ENCODE results near the gene ATP6V1G1. TPM values are rescaled to one million over a fixed set of nuclear protein-coding genes. Genes with fewer than 3 reads are reported as not detected.

The ATP6V1G1 gene
- total RNA-seq, 4 donors from 2014 or later, result 90.9 to 310 (median 130) TPM

GRCh38 chr9:114631166-114631565 is 43.6 kb downstream of the ATP6V1G1 start:
- Histone ChIP-seq H3K36me3 (no peaks in the 10 kb centered on the region), H3K4me3 (no peak overlapping the region)
- no peak for DNase-seq

GRCh38 chr9:114633438-114634089 is 46.0 kb downstream of the ATP6V1G1 start:
- H3K36me3 ChIP-seq, result no peaks in the 10 kb centered on the region
- H3K4me3 ChIP-seq, result no peak overlapping the region
- DNase-seq, result no peak
- no peaks in the 10 kb centered on the region for H3K4me1 ChIP-seq
- H3K27me3 ChIP-seq, result no peaks in the 10 kb centered on the region
- TF ChIP-seq POLR2A (IDR thresholded peaks at IDR 0.05), result no peak
- TF ChIP-seq, protein P1, sequence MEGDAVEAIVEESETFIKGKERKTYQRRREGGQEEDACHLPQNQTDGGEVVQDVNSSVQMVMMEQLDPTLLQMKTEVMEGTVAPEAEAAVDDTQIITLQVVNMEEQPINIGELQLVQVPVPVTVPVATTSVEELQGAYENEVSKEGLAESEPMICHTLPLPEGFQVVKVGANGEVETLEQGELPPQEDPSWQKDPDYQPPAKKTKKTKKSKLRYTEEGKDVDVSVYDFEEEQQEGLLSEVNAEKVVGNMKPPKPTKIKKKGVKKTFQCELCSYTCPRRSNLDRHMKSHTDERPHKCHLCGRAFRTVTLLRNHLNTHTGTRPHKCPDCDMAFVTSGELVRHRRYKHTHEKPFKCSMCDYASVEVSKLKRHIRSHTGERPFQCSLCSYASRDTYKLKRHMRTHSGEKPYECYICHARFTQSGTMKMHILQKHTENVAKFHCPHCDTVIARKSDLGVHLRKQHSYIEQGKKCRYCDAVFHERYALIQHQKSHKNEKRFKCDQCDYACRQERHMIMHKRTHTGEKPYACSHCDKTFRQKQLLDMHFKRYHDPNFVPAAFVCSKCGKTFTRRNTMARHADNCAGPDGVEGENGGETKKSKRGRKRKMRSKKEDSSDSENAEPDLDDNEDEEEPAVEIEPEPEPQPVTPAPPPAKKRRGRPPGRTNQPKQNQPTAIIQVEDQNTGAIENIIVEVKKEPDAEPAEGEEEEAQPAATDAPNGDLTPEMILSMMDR (IDR thresholded peaks at IDR 0.05), result no peak
- no peak overlapping the region for H3K27ac ChIP-seq
- intact Hi-C loops (cut with DNase I; ENCODE audit: low total_unique reads), result no loop called here
- H3K9me3 ChIP-seq, result no peaks in the 10 kb centered on the region

More at GRCh38 chr9:114631166-114631565, 43.6 kb downstream of the ATP6V1G1 start:
- Histone ChIP-seq H3K4me1 (no peaks in the 10 kb centered on the region), H3K9me3 (no peaks in the 10 kb centered on the region), H3K27me3 (no peaks in the 10 kb centered on the region), H3K27ac (no peak overlapping the region)
- TF ChIP-seq, protein P1 (IDR thresholded peaks at IDR 0.05), result no peak
- no peak for TF ChIP-seq POLR2A (IDR thresholded peaks at IDR 0.05)
- intact Hi-C loops (cut with DNase I; ENCODE audit: low total_unique reads), result no loop called here

- Histone ChIP-seq H3K4me1 (no peaks in the 10 kb centered on the region), H3K27me3 (no peaks in the 10 kb centered on the region), H3K36me3 (no peaks in the 10 kb centered on the region), H3K4me3 (no peak overlapping the region), H3K27ac (no peak overlapping the region), H3K9me3 (no peaks in the 10 kb centered on the region)
- no peak for DNase-seq
- intact Hi-C loops (cut with DNase I; ENCODE audit: low total_unique reads), result no loop called here
- TF ChIP-seq, protein P1 (IDR thresholded peaks at IDR 0.05), result no peak
- TF ChIP-seq POLR2A (IDR thresholded peaks at IDR 0.05), result no peak
These were observed 46.8 kb downstream of the ATP6V1G1 start for GRCh38 chr9:114634387-114634786.

DNA sequence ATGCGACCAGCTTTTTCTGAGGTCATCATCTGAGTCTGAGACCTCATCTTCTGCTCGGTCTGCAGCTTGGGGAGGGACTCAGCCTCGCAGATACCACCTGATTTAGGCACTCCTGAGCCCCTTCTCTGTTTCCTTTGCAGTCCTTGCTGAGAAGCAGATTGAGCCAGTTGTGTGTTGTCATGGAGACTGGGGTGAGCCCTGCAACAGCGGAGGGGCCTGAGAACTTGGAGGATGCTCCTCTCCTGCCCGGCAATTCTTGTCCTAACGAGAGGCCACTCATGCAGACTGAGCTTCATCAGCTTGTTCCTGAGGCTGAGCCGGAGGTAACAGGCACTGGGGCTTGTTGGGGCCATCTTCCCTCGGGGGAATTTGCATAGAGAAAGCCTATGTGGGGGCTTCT is 50.8 kb downstream of the ATP6V1G1 start:
- TF ChIP-seq, protein P1 (IDR thresholded peaks at IDR 0.05), result no peak
- TF ChIP-seq POLR2A (IDR thresholded peaks at IDR 0.05), result no peak
- no peak overlapping the region for H3K4me3 ChIP-seq
- no peak overlapping the region for H3K27ac ChIP-seq
- H3K36me3 ChIP-seq, result no peaks in the 10 kb centered on the region
- no peak for DNase-seq
- H3K9me3 ChIP-seq, result no peaks in the 10 kb centered on the region
- H3K4me1 ChIP-seq, result no peaks in the 10 kb centered on the region
- no peaks in the 10 kb centered on the region for H3K27me3 ChIP-seq
- intact Hi-C loops (cut with DNase I; ENCODE audit: low total_unique reads), result no loop called here

GRCh38 chr9:114641967-114642366 is 54.4 kb downstream of the ATP6V1G1 start:
- no peaks in the 10 kb centered on the region for H3K9me3 ChIP-seq
- DNase-seq, result no peak
- H3K27ac ChIP-seq, result no peak overlapping the region
- H3K36me3 ChIP-seq, result no peaks in the 10 kb centered on the region
- H3K27me3 ChIP-seq, result no peaks in the 10 kb centered on the region
- H3K4me3 ChIP-seq, result no peak overlapping the region
- no peaks in the 10 kb centered on the region for H3K4me1 ChIP-seq
- TF ChIP-seq, protein P1 (IDR thresholded peaks at IDR 0.05), result no peak
- no peak for TF ChIP-seq POLR2A (IDR thresholded peaks at IDR 0.05)
- intact Hi-C loops (cut with DNase I; ENCODE audit: low total_unique reads), result no loop called here

All from uterus (tissue), 4 donors.